ENCODE results near the gene DTNB.

DNA sequence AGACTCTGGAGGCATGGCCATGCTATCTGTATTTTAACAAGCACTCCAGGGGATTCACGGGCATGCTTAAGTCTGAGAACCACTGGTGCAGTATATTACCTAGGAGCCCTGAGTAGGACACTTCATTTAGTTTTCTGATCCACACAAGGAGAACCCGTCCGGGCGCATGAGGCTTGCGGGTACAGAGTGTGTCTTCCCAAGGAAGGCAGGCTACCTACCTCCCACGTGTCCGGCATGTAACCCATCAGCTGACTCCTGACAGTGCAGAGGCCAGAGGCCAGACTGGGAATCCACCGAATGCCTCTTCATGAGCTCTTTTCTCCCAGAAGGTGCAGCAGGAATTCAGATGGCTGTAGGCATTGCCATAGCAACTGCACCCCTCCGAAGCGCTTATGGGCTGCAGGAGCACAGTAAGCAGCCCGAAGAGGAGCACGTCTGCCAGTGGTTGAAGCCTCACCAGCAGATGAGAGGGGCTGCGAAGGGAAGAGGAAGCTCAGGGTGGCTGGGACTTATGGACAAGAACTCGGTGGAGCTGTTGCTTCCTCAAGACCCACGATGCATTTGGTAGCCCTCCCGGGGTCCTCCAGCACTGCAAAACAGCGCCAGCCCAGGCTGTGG is 297.9 kb downstream of the DTNB start:
- TF ChIP-seq, protein P1, sequence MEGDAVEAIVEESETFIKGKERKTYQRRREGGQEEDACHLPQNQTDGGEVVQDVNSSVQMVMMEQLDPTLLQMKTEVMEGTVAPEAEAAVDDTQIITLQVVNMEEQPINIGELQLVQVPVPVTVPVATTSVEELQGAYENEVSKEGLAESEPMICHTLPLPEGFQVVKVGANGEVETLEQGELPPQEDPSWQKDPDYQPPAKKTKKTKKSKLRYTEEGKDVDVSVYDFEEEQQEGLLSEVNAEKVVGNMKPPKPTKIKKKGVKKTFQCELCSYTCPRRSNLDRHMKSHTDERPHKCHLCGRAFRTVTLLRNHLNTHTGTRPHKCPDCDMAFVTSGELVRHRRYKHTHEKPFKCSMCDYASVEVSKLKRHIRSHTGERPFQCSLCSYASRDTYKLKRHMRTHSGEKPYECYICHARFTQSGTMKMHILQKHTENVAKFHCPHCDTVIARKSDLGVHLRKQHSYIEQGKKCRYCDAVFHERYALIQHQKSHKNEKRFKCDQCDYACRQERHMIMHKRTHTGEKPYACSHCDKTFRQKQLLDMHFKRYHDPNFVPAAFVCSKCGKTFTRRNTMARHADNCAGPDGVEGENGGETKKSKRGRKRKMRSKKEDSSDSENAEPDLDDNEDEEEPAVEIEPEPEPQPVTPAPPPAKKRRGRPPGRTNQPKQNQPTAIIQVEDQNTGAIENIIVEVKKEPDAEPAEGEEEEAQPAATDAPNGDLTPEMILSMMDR (IDR thresholded peaks at IDR 0.05): no peak
- TF ChIP-seq POLR2AphosphoS5 (IDR thresholded peaks at IDR 0.05) (no peak), POLR2A (IDR thresholded peaks at IDR 0.05) (no peak), EP300 (IDR thresholded peaks at IDR 0.05; ENCODE audit: low read depth) (no peak)
